Panc1 (cell line): ENCODE data around the gene ARL6IP4.

Source experiments
- POLR2AphosphoS5 ChIP-seq: IDR thresholded peaks from 2 replicates; pipeline ENCODE4 v1.6.1; 2012; ENCODE audit warnings: mild to moderate bottlenecking, low read depth, low read length, moderate library complexity
- REST ChIP-seq, 2 experiments: IDR thresholded peaks; 2 replicates each; pipeline ENCODE4 v1.6.1; 2011 to 2012; ENCODE audit warnings: low read depth in 2 of 2, control low read depth in 1 of 2, low read length in 1 of 2, mild to moderate bottlenecking in 1 of 2, moderate library complexity in 1 of 2; ENCODE audit not compliant: insufficient read depth in 1 of 2
- TF ChIP-seq, protein P1 (sequence below): fragments of 450-650 bp; IDR thresholded peaks from 2 replicates; pipeline ENCODE4 v1.5.1; 2017; ENCODE audit warnings: mild to moderate bottlenecking

DNA sequence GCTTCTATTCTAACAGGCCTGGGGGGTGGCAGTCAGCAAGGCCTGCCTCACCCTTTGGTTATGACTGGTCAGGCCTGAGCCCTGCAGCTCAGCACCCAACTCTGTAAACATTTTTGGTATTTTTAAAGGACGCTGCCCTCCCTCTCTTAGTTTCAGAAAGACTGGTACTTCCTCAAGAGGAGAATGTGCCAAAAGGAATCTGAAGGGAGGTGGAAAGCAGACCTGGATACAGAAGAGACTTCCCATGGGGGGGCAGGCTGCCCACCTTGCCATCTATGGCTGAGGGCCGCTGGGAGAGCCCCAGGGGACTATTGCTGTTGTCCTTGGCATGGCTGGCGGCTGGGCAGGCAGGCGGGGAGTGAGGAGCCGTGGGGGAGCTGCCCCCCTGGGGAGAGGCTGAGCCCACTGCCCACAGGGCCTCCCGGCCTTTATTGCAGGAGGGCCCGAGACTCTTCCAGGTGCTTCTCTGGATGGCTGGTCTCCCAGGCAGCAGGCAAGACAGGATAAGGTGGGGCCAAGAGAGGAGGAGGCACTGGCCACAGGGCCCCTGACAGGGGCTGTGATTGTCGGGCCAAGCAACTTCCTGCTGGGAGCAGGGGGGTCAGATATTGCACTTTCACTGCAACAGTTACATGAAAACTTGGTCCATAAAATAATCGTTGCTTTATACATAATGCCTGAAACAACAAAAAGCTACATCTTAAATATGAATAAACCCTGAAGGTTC is 3.5 kb downstream of the ARL6IP4 start:
- TF ChIP-seq, protein P1, sequence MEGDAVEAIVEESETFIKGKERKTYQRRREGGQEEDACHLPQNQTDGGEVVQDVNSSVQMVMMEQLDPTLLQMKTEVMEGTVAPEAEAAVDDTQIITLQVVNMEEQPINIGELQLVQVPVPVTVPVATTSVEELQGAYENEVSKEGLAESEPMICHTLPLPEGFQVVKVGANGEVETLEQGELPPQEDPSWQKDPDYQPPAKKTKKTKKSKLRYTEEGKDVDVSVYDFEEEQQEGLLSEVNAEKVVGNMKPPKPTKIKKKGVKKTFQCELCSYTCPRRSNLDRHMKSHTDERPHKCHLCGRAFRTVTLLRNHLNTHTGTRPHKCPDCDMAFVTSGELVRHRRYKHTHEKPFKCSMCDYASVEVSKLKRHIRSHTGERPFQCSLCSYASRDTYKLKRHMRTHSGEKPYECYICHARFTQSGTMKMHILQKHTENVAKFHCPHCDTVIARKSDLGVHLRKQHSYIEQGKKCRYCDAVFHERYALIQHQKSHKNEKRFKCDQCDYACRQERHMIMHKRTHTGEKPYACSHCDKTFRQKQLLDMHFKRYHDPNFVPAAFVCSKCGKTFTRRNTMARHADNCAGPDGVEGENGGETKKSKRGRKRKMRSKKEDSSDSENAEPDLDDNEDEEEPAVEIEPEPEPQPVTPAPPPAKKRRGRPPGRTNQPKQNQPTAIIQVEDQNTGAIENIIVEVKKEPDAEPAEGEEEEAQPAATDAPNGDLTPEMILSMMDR = no peak
- TF ChIP-seq REST (IDR thresholded peaks at IDR 0.05; ENCODE audit: insufficient read depth in 1 of 2, low read depth in 2 of 2, low read length in 1 of 2) (no peak), POLR2AphosphoS5 (no peak)
